ENCODE data around the gene ISLR2.

Gene ISLR2

DNA sequence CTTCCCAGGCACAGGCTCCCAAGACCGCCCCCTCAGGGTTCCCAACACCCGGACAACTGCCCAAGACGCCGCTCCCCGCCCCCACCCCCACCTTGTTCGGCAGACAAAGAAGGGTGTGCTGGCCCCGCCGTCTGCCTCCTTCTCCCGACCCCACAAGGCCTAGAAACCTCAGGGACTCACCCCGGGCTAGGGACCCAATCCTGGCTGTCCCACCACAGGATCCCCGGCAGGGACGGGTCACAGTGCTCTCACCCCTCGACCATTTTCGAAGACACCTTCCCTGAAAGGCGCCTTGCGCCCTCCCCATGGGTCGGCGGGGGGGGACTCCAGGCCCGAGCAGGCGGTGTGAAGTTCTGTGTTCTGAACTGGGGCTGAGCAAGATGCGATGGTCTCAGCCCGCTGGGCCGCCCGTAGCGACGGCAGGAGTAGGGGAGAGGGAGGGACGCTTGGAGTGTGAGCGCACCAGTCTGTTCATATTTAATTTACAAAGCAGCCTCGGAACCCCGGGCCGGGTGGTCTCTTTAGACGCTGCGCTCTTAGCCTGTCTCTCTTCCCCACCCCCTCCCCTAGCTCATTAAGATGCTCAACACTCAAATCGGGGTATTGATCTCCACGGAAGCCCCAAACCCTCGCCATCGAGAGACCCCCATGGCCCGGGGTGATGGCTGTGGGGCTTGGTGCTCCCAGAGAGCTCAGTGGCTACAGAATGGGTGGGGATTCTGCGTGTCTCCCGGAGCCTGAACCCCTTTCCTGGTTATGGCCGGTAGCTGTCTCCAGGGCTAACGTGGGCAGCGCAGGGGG is 1.4 kb upstream of the ISLR2 start:
- no peak for DNase-seq

DNA sequence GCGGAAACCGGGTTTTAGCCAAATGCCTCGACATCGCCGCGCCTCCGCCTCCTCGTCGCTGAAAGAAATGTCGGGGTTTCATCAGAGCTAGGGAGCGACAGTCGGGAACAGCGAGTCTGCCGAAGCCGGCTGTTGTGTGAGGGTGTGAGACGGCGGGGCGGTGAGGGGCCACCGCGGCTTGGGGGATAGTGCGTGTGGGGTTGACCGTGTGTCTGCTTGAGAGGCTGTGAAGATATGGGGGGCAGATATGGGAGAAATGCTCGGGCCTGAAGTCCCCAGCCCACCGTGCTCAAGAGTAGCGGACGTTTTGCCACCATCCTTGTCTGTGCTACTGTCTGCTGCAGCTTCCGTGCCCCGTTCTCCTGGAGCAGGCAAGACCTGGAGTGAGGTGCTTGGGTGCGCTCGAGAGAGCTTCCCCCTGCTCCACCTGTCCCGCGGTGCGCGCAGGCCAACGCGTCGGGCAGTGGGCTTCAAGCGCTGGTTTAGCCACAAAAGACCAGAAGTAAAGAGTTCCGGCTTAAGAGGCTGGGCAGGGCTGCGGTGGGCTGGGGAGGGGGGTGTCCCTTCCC is 716 bp upstream of the ISLR2 start:
- no peak for DNase-seq

DNA sequence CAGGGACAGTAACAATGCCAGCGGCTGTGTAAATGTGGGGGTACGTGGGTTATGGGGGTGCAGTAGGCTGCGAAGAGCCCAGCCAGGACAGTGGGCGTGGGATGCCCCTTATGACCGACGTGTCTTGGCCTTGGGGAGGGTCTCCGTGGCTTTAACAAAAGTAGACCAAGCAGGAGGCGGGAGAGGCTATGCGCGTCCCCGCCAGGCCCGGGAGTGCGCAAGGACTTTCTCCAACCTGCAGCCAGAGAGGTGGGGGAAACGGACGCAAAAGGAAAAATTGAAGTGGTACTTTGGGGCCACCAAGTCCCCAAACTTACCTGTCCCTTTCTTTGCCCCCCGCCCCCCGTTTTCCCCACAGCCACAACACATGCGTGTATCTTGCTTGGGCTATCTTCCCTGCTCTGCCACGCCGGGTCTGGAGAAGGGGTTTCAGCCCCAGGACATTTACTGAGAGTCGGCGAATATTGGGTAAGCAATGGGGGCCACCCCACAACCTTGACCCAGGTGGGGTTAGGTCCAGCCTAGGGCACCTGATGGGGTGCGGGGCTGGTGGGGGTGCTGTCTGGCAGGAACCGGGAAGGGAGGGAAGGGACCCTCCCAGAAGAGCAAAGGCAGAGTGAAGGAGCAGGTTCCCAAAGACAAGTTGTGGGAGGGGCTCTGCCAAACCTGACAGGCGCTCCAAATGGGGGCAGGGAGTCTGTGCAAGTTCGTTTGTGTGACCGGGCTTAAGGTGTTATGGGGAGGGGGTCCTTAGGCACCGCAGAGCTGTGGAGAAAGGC is 652 bp downstream of the ISLR2 start:
- no peak for DNase-seq

DNA sequence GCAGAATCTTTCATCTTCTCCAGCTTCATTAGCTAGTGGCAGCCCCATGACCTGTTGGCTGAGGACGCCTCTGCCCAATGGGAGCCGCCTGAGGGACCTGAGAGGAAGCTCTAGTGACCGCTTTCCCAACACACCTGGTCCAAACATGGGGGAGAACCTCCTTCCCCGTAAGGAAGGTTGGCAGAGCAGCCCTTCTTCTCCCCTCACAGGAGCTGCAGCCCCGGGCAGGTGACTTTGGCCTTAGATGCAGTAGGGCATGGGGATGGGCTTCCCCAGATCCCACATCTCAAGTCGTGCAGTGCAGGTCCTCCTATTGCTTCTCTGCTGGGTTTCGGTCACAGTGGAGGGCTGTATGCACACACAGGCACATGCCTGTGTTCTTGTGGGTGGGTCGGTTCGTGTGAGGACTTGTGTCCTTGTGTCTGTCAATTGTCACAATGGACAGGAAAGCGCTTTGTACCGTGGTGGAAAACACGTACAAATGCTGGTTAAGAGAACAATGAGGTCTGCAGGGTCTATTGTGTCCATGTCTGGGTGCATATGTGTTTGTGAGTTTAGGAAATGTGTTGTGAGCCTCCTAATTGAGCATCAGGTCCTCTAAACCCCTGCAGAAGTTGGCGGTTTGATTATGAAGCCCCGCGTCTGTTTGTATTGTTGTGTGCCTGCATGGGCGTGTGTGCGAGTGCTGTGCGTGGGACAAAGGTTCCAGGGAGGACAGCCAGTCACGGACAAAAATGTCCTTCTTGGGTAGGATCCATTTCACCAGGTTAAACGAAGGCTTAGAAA is 1.4 kb downstream of the ISLR2 start:
- DNase-seq: no peak

DNA sequence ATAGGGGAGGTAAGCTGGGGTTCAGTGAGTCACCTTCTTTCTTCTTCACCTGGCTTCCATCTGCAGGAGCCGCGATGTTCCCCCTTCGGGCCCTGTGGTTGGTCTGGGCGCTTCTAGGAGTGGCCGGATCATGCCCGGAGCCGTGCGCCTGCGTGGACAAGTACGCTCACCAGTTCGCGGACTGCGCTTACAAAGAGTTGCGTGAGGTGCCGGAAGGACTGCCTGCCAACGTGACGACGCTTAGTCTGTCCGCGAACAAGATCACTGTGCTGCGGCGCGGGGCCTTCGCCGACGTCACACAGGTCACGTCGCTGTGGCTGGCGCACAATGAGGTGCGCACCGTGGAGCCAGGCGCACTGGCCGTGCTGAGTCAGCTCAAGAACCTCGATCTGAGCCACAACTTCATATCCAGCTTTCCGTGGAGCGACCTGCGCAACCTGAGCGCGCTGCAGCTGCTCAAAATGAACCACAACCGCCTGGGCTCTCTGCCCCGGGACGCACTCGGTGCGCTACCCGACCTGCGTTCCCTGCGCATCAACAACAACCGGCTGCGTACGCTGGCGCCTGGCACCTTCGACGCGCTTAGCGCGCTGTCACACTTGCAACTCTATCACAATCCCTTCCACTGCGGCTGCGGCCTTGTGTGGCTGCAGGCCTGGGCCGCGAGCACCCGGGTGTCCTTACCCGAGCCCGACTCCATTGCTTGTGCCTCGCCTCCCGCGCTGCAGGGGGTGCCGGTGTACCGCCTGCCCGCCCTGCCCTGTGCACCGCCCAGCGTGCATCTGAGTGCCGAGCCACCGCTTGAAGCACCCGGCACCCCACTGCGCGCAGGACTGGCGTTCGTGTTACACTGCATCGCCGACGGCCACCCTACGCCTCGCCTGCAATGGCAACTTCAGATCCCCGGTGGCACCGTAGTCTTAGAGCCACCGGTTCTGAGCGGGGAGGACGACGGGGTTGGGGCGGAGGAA is 2.6 kb downstream of the ISLR2 start:
- no peak for DNase-seq

DNA sequence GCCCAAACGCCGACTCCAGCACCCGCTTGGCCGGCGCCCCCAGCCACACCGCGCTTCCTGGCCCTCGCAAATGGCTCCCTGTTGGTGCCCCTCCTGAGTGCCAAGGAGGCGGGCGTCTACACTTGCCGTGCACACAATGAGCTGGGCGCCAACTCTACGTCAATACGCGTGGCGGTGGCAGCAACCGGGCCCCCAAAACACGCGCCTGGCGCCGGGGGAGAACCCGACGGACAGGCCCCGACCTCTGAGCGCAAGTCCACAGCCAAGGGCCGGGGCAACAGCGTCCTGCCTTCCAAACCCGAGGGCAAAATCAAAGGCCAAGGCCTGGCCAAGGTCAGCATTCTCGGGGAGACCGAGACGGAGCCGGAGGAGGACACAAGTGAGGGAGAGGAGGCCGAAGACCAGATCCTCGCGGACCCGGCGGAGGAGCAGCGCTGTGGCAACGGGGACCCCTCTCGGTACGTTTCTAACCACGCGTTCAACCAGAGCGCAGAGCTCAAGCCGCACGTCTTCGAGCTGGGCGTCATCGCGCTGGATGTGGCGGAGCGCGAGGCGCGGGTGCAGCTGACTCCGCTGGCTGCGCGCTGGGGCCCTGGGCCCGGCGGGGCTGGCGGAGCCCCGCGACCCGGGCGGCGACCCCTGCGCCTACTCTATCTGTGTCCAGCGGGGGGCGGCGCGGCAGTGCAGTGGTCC is 3.5 kb downstream of the ISLR2 start:
- no peak for DNase-seq

DNA sequence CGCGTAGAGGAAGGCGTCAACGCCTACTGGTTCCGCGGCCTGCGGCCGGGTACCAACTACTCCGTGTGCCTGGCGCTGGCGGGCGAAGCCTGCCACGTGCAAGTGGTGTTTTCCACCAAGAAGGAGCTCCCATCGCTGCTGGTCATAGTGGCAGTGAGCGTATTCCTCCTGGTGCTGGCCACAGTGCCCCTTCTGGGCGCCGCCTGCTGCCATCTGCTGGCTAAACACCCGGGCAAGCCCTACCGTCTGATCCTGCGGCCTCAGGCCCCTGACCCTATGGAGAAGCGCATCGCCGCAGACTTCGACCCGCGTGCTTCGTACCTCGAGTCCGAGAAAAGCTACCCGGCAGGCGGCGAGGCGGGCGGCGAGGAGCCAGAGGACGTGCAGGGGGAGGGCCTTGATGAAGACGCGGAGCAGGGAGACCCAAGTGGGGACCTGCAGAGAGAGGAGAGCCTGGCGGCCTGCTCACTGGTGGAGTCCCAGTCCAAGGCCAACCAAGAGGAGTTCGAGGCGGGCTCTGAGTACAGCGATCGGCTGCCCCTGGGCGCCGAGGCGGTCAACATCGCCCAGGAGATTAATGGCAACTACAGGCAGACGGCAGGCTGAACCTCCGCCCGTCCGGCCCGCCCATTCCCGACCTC is 4.1 kb downstream of the ISLR2 start:
- DNase-seq: no peak

DNA sequence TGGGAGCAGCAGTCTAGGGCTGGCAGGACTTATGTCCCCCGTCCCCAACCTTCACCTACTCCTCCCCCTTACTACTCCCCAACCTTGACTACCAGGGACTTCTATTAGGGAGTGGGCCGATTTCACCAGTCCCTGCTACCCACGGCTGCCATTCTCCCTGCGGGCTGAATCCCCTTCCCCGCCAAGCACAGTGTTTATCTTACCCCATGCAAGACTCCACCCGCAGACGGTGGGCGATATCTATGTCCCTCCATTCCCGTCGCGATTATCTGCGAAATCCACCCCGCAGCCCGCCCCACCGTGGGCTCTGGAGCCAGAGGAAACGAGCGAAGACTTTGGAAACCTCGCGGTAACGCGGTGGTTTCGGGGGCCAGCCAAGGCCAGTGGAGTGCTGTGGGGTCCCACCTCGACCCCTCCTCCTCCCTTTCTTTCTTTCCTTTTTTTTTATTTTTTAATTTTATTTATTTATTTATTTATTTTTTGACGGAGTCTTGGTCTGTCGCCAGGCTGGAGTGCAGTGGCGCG is 4.7 kb downstream of the ISLR2 start:
- no peak for DNase-seq

DNA sequence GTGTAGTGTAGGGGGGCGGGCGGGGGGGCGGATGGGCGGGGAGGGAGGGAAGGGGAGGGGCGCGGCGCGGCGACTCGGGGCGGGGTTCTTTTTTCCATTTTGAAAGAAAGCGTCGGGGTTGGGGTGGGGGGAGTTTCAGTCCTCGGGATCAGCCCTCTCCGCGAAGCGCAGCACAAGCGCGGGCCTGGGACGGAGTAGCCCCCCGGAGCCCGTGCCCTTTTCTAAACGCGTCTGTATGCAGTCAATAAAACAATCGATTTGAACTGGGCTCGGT is 6.1 kb downstream of the ISLR2 start:
- no peak for DNase-seq

DNA sequence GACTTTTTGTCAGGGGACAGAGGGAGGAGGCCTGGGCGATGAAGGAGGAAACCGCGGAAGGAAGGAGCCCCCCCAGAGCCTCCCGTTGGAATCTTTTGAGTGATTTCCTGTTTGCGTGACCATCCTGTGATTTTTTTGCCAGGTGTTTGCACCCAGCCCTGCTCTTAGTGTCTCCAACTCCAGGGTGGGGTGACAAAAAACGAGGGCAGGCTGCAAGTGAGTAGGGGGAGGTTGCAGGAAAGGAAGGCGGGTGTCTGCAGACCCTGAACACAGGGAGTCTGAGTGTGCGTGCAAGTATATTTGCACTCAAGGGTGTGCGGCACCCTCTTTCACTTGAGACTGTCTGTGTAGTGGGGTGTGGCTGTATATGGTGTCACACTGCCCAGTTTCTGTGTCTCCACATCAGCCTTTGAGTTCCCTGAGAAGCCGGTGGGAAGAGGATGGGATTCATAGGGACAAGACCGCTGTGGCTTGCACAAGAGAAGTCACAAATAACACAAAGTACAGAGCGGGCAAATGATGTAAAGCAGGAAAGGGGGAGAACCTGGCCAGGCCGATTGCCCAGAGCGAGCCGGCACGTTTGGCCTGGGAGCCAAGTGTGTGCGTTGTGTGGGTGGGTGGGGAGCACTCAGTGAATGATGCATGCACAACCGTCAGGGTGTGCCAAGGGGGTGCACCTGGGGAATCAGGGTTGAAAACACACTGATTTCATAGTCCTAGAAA is 6.6 kb downstream of the ISLR2 start:
- DNase-seq: no peak

DNA sequence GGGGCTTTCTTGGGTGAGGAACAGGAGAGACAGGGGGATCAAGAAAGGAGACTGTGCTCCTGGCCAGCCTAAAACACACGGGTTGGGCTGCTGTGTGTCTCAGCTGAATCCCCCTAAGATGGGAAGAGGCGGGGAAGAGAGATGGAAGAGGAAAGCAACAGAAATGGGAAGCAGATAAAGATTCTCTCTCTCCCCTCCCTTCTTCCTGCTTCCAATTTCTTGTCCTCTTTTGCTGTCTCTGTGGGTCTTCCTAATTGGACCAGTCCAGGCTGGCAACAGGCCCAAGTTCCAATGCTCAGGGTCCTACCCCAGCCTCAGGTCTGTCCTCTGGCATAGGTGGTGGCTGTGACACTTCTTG is 7.1 kb downstream of the ISLR2 start:
- no peak for DNase-seq

DNA sequence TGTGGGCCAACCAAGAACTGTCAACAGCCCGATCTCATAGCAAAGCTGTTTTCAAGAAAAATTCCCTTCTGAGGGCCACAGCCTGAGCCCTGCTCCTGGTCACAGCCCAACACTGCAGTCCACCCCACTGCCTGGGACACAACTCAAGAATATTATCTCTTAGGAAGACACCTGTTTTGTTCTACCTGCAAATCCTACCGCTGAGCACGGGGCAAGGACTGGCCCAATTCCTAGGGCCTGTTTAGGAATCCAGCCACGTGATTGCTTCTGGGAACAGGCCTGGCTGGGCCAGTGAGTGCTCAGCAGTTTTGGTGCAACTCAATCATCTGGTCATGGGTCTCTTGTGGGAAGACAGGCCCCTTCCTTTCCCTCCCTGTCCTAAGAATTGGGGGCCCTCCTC is 8.3 kb downstream of the ISLR2 start:
- no peak for DNase-seq

DNA sequence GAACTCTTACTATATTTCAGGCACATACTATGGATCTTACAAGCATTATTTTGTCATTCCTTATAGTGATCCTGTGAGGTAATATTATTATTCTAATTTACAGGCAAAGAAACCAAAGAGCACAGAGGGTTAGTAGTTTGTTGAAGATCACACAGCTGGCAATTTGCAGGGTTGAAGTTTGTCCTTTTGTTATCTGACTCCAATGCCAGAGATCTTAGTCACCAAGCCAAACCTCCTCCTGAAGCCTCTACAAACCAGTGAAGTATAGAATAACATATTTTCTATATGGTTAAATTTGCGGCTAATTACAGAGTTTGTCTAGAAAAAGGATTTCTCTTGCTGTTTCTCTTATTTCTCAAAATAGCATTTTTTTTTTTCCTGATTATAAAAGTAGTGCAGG is 11.2 kb downstream of the ISLR2 start:
- no peak for DNase-seq

DNA sequence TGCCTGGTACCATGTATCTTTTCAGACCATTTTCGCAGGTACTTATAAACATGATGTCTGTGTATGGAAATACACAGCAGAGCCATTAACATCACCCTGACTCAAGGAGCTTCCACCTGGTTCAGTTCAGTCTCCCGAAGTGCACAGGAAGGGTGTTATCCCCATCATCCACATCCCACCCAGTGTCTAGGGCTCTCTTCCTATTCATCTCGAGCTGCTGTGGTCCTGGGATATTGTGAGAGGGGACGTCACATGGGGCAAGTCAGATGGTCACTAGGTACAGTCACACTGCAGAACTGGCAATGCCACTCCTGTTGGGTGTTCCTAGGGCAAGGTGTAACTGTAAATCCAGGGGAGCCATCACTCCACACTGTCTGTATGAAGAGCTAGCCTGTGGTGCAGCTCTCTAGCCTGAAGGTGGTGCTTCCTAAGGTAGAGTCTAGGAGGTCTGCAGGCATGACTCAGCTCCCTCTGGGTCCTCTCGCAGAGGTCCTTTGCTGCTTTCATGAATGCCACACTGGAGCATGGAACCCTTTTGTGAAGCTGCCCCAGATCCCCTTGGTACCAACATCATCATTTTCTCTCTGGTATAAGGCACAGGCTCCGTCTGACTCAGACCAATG is 13.9 kb downstream of the ISLR2 start:
- DNase-seq: no peak

DNA sequence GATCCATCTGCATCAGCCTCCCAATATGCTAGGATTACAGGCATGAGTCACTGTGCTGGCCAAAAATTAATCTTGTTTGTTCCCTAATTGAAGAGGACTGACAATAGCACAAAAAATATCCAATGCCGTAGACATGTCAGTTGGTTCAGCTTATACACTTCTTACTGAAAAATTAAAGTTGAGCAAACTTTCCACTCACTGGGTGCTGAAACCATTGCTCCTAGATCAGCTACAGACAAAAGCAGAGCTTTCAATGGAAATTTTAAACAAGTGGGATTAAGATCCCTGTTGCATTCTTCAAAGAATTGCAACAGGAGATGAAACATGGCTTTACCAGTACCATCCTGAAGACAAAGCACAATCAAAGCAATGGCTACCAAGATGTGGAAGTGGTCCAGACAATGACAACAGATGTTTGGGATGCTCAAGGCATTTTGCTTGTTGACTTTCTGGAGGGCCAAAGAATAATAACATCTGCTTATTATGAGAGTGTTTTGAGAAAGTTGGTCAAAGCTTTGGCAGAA is 16.0 kb downstream of the ISLR2 start:
- no peak for DNase-seq

DNA sequence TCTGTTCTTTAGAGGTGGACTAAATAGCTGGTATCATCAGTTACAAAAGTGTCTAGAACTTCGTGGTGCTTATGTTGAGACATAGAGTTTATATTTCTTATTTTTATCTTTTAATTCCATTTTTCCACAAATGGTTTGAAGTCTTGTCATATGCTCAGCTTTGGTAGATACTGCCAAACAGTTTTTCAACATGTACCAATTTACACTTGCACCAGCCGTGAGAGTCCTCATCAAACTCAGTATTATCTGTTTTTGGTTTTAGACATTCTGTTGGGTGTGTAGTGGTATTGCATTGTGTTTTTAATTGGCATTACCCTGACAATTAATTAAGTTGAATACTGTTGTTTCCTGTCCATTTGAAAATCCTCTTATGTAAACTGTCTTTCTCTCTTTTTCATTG is 16.7 kb downstream of the ISLR2 start:
- no peak for DNase-seq

DNA sequence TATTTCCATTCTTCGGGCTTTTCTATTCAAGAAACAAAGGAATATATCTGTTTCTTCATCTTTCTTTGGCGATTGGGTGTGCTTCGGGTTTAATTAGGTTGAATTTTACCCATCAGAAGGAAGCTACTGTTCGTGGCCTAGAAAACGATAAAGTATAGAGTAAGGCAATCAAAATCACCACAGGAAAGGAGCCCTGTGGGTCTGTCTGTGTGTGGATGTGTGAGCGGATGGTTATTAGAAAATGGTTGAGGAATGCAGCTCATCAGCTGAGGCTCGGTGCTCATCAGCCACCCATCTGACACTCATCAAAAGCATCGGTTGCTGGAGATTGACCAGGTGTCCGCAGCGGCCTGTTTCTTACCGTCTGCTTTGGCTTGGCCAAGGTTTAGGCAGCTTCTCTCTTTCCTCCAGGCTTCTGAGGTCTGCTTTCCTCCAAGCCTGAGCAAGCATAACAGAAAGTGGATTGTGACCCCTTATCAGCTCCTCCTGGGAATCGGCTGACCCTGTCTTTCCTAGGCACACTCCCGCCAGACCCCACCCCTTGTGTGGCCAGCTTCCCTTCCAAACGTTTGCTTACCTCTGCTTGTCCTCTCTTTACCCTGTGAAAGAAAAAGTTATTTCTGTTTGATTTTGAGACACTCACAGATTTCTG is 25.5 kb downstream of the ISLR2 start:
- no peak for DNase-seq

DNA sequence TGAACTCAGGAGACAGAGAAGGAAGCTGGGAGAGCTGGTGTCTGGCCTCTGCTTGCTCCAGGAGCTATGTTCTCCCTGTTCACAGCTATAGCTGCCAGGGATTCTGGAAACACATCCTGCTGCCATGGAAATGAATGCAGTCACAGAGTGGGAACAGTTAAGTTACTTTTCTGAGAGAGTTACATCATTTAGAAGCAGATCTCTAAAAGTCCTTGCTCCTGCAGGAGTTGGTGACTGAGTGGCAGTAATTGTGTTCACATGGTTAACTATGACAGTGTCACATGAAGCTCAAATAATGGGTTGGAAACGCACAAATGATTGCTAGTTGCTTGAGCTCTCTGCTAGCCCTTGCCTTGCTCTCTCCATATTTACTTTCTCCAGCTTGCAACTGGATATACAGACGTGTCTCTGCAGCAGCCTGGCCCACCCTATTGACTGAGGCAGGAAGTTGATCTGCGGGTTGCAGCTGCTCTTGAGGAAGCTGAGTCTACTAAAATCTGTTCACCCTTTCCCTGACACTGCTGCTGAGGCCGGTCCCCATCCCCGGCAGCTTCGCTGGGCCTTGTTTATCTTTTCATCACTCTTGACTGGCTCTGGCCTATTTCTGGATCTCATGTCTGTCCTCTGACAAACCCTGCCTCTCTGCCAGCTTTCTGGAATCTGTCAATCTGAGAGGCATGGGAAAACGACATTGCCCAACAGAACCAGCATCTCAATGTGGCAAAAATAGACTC is 26.5 kb downstream of the ISLR2 start:
- no peak for DNase-seq

Data from CD4-positive, alpha-beta T cell treated with Interferon gamma for 1 hour (primary cell).